ENCODE data around the gene SHOX. TPM values are rescaled to one million over a fixed set of nuclear protein-coding genes. Genes with fewer than 3 reads are reported as not detected.
"Not testable (repeated sequence)": the region's sequence is repeated elsewhere in the genome, so short reads cannot be mapped to it uniquely, and the experiment has no call there.

The SHOX gene
- total and polyA plus RNA-seq, 3 donors from 2014 or later = 0.06 to 0.16 TPM; not detected in 1

DNA sequence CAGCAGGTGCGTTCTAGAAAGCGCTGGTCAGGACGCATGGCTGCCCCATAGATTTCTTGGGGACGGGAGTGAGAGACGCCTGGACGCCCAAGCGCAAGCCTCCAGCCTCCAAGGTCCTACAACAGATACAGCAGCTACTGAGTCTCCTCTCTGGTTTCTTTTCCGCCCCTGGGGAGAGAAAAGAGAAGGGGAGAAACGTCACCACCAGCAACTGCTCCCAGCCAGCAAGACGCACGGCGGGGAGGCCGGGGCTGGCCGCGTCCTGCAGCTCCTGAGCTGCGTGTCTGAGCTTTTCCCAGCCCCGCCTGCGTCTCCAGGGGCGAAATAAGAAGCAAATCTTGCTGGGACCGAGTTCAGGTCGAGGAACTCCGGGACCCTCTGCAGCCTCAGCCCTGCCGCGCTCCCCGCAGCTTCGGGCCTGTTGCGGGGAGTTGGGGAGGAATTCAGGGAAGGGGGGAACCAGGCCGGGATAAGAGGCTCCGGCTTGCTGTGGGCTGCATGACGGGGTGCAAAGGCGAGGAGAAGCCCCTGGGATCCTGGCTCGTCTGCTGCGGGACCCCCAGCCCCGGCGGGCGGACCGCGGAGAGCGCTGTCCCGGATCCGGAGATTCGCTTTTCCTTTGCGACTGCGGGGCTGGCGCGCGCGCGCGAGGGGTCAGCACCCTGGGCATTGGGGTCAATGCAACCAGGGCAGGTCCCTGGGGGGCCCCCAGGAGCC, 6.8 kb upstream of the SHOX start:
- no peaks in the 10 kb centered on the region for H3K36me3 ChIP-seq (ENCODE audit: low read depth, missing control alignments)
- no peak overlapping the region for H3K4me3 ChIP-seq
- TF ChIP-seq POLR2A (IDR thresholded peaks at IDR 0.05) = no peak
- TF ChIP-seq, protein P1, sequence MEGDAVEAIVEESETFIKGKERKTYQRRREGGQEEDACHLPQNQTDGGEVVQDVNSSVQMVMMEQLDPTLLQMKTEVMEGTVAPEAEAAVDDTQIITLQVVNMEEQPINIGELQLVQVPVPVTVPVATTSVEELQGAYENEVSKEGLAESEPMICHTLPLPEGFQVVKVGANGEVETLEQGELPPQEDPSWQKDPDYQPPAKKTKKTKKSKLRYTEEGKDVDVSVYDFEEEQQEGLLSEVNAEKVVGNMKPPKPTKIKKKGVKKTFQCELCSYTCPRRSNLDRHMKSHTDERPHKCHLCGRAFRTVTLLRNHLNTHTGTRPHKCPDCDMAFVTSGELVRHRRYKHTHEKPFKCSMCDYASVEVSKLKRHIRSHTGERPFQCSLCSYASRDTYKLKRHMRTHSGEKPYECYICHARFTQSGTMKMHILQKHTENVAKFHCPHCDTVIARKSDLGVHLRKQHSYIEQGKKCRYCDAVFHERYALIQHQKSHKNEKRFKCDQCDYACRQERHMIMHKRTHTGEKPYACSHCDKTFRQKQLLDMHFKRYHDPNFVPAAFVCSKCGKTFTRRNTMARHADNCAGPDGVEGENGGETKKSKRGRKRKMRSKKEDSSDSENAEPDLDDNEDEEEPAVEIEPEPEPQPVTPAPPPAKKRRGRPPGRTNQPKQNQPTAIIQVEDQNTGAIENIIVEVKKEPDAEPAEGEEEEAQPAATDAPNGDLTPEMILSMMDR (IDR thresholded peaks at IDR 0.05) = no peak
- H3K27ac ChIP-seq = no peak overlapping the region
- no peaks in the 10 kb centered on the region for H3K4me1 ChIP-seq
- intact Hi-C loops (cut with DNase I; ENCODE audit: low total_unique reads) = no loop called here
- WGBS, 2 donors = 2 to 3% methylated on average over 14 to 50 of the region's 50 CpGs
- H3K9me3 ChIP-seq = no peaks in the 10 kb centered on the region
- DNase-seq = no peak
- H3K27me3 ChIP-seq = no peaks in the 10 kb centered on the region

DNA sequence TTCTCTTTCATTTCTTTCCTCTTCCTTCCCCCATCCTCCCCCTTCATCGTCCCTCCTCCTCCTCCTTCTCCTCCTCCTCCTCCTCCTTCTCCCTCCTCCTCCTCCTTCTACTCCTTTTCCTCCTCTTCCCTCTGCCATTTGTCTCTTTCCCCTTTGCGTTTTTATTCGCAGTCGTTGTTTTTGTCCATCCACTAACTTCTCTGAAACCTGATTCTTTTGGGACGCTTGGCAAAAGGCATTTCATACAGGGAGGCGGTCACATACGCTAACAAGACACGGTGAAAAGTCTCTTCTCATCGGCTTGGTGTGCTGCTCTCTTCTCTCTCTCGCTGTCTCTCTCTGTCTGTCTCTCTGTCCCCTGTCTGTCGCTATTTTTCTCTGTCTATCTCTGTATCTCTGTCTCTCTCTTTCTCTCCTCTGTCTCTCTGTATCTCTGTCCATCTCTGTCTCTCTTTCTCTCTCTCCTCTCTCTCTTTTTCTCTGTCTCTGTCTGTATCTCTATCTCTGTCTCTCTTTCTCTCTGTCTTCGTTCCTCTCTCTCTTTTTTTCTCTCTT, 5.4 kb upstream of the SHOX start:
- intact Hi-C loops (cut with DNase I; ENCODE audit: low total_unique reads) = no loop called here
- no peak for DNase-seq
- Histone ChIP-seq H3K27me3 (no peaks in the 10 kb centered on the region), H3K4me3 (no peak overlapping the region), H3K4me1 (no peaks in the 10 kb centered on the region), H3K9me3 (no peaks in the 10 kb centered on the region), H3K36me3 (ENCODE audit: low read depth, missing control alignments) (no peaks in the 10 kb centered on the region), H3K27ac (no peak overlapping the region)
- WGBS, 2 donors = 7 to 8% methylated on average over 12 of the region's 12 CpGs
- TF ChIP-seq POLR2A (IDR thresholded peaks at IDR 0.05) = no peak
- TF ChIP-seq, protein P1 (IDR thresholded peaks at IDR 0.05) = no peak

DNA sequence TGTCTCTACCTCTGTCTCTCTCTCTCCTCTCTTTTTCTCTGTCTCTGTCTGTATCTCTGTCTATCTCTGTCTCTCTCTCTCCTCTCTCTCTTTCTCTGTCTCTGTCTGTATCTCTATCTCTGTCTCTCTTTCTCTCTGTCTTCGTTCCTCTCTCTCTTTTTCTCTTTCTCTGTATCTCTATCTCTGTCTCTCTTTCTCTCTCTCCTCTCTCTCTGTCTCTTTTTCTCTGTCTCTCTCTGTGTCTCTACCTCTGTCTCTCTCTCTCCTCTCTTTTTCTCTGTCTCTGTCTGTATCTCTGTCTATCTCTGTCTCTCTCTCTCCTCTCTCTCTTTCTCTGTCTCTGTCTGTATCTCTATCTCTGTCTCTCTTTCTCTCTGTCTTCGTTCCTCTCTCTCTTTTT, 4.5 kb upstream of the SHOX start:
- H3K36me3 ChIP-seq (ENCODE audit: low read depth, missing control alignments); intact Hi-C loops (cut with DNase I; ENCODE audit: low total_unique reads); H3K4me1 ChIP-seq; H3K4me3 ChIP-seq; DNase-seq; H3K27me3 ChIP-seq; H3K9me3 ChIP-seq; H3K27ac ChIP-seq: not testable (repeated sequence)
- 58% methylated on average over 2 of the region's 2 CpGs for WGBS, 2 donors

DNA sequence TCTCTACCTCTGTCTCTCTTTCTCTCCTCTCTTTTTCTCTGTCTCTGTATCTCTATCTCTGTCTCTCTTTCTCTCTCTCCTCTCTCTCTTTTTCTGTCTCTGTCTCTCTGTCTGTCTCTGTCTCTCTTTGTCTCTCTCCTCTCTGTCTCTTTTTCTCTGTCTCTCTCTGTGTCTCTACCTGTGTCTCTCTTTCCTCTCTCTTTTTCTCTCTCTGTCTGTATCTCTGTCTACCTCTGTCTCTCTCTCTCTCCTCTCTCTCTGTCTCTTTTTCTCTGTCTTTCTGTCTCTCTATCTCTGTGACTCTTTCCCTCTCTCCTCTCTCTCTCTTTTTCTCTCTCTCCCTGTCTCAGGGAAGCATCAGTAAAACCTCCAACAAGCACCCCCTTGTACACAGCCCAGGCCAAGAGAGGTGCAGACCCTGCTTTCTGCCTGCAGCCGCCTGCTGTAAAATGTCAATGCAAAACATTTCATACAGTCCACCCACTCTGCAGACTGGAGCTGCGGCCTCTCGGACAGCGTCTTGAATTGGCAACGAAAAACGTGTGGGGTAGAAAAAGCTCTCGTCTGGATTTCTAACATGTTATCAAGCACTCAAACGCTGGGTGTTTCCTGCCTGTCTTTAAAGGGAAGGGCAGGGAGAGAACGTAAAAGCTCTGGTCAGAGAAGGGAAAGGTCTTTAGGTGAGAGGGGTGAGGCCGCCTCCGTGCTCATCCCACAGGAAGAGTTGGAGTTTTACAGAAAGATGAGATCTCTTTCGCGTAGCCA, 3.7 kb upstream of the SHOX start:
- Histone ChIP-seq H3K4me1 (no peaks in the 10 kb centered on the region), H3K36me3 (ENCODE audit: low read depth, missing control alignments) (no peaks in the 10 kb centered on the region), H3K4me3 (no peak overlapping the region), H3K27ac (no peak overlapping the region), H3K27me3 (no peaks in the 10 kb centered on the region), H3K9me3 (no peaks in the 10 kb centered on the region)
- 14 to 24% methylated on average over 13 of the region's 13 CpGs for WGBS, 2 donors
- intact Hi-C loops (cut with DNase I; ENCODE audit: low total_unique reads) = no loop called here
- DNase-seq = no peak
- TF ChIP-seq, protein P1 (IDR thresholded peaks at IDR 0.05) = no peak
- TF ChIP-seq POLR2A (IDR thresholded peaks at IDR 0.05) = no peak

DNA sequence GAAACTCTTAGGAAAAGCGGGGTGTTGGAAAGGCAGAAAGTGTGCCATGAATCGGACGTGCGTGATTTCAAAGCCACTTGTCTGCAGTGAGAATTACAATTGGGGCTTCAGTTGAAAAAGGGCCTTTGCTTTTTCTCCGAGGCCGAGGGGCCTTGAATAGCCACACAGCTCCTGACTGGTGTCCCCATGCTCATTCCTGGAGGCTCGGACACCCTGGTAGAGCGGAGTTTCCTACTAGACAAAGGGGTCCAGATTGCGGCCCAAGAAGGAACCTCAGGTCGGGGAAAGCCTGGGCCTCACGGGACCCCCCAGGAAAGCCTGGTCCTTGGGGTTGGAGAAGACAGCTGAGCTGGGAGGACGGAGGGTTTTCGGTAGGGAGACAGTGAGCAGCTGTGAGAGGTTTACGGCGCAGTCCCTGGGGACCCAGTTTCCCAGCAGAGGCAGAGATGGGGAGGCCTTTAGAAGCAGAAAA, 3.0 kb upstream of the SHOX start:
- Histone ChIP-seq H3K27ac (no peak overlapping the region), H3K36me3 (ENCODE audit: low read depth, missing control alignments) (no peaks in the 10 kb centered on the region), H3K27me3 (no peaks in the 10 kb centered on the region), H3K9me3 (no peaks in the 10 kb centered on the region), H3K4me3 (no peak overlapping the region), H3K4me1 (no peaks in the 10 kb centered on the region)
- TF ChIP-seq POLR2A (IDR thresholded peaks at IDR 0.05) = no peak
- TF ChIP-seq, protein P1 (IDR thresholded peaks at IDR 0.05) = no peak
- 18 to 46% methylated on average over 15 of the region's 15 CpGs for WGBS, 2 donors
- DNase-seq = no peak
- intact Hi-C loops (cut with DNase I; ENCODE audit: low total_unique reads) = no loop called here
